GDM1 (cell line): ENCODE measurements around the gene NPBWR2.
"Not testable (repeated sequence)": the region's sequence is repeated elsewhere in the genome, so short reads cannot be mapped to it uniquely, and the experiment has no call there.

Experiments
- DNase-seq: peaks from one replicate; lab custom pipeline; 2025; lab: John Stamatoyannopoulos, UW

The NPBWR2 gene

GRCh38 chr20:64102647-64103354, 4.6 kb downstream of the NPBWR2 start:
- DNase-seq: no peak

DNA sequence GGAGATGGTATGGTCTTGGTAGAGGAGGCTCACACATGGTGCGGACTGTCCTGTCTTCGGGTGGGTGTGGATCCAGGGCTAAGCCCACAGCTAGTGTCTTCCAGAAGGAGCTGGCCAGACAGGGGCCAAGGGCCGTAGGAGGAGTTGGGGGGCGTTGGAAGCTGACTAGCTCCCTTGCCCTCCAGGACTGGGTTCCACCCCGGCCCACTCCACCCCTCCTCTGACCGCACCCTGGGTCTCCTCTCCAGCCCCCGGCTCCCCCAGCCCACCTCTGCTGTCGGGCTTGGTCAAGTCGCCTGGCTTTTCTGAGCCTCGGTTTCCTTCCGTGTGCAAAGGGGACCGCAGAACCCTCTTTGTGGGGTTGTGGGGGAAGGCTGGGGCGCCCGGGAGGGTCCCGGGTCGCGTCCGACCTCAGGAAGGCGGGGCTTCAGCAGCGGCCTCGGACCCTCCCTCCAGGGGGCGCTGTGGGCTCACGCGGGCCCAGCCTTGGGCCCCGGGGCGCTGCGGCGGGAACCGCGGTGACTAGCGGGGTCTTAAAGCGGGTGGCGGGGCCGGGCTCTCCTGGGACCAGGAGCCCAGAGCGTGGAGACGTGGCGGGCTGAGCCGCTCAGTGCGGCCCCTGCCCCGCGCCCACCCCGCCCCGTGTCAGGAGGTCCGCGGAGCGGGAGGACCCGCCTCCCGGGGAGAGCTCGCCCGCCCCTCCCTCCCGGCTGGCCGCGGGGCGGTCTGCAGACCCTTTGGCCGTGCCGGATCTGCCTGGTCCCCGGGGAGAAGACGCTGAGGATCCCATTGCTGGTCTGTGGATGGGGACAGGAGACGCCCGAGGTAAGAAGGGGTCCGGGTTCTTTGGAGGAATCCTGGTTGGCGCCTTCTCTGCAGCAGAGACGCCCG, 5.4 kb downstream of the NPBWR2 start:
- peak; percentile 40 for DNase-seq

- no peak for DNase-seq
These were observed 6.2 kb downstream of the NPBWR2 start for GRCh38 chr20:64100946-64101688.

DNA sequence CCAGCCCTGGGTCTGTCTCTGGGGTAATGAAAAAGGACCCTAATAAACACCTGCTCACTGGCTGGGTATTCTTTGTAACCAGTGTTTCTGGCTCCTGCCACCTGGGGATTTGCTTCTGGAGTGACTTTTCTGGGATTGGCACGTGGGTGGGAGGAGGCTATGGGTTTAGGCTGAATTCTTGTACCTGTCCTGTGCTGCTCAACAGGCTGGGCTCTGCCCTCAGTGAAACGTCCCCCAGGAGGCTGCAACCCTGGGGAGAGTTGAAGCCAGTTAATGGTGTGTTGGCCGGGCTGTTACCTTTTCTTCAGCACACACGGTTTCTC, 6.8 kb downstream of the NPBWR2 start:
- DNase-seq: no peak

GRCh38 chr20:64099880-64100565, 7.3 kb downstream of the NPBWR2 start:
- DNase-seq: no peak

DNA sequence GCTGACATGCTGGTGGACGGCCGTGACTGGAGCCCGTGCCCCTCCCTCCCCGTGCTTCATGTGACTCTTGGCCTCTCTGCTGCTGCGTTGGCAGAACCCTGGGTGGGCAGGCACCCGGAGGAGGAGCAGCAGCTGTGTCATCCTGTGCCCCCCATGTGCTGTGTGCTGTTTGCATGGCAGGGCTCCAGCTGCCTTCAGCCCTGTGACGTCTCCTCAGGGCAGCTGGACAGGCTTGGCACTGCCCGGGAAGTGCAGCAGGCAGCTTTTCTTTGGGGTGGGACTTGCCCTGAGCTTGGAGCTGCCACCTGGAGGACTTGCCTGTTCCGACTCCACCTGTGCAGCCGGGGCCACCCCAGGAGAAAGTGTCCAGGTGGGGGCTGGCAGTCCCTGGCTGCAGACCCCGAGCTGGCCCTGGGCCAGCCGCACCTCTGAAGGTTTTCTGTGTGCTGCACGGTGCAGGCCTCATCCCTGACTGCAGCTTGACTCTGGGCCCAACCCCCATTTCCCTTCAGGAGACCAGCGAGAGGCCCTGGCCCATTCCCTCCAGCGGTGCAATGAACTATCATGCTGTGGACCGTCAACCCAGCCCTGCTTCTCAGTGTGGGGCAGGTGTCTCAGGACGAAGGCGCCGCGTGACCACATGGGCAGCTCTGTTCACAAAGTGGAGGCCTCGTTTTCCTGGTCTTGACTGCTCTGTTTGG, 8.1 kb downstream of the NPBWR2 start:
- DNase-seq: no peak

GRCh38 chr20:64098471-64099013, 8.8 kb downstream of the NPBWR2 start:
- no peak for DNase-seq

DNA sequence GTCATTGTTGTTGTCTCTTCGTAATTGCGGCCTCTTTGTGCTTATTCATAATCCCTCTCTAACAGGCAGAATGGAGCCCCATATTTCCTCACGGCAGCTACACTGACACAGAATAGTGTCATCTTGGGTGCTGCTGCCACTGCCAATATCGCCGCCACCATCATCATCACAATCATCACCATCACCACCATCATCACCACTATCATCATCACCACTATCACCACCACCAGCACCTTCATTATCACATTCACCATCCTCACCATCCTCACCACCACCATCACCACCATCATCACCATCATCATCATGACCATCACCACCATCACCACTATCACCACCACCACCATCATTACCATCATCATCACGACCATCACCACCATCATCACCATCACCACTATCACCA, 10.8 kb downstream of the NPBWR2 start:
- no peak for DNase-seq

DNA sequence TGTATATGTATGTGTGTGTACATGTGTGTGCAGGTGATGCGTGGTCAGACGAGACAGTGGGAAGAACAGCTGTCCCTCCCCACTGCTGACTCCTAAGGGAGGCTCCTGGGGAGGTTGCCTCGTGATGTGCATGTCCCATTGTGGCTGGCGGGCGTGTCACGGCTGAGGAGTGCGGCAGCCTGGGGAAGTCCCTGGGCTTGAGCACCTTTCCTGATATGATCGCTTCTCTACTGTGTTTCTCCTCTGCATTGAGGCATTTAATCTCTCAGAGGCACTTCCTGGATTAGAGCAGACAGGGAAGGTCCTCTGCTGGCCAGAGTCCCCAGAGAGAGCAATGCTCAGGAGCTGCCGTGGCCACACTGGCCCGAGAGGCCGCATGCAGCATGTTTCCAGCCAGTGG, 11.4 kb downstream of the NPBWR2 start:
- DNase-seq: no peak

GRCh38 chr20:64095455-64095854, 11.9 kb downstream of the NPBWR2 start:
- no peak for DNase-seq

DNA sequence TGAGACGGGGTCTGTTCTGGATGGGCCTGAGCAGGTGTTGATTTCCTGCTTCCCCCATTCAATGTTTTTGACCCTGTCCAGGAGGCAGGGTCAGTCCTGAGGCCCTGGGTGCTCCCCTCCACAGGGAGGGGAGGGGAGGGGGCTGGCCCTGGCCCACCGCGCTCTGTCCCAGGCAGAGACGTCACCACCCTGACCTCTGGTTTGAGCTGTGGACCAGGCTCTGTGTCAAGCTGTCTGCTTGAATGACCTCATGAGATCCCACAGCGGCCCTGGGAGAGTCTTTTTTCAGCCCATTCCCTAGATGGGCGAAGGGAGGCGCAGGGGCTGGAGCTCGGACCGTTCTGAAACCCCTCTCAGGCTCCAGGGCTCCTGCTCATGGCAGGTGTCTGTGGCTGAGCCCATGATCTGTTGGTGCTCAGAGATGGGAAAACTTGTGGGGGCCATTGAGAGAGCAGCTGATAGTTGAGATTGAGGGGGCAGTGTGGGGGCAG, 14.3 kb downstream of the NPBWR2 start:
- DNase-seq: no peak

- no peak for DNase-seq
These were observed 14.9 kb downstream of the NPBWR2 start for GRCh38 chr20:64092258-64093012.

- no peak for DNase-seq
These were observed 15.6 kb downstream of the NPBWR2 start for GRCh38 chr20:64091770-64092169.

DNA sequence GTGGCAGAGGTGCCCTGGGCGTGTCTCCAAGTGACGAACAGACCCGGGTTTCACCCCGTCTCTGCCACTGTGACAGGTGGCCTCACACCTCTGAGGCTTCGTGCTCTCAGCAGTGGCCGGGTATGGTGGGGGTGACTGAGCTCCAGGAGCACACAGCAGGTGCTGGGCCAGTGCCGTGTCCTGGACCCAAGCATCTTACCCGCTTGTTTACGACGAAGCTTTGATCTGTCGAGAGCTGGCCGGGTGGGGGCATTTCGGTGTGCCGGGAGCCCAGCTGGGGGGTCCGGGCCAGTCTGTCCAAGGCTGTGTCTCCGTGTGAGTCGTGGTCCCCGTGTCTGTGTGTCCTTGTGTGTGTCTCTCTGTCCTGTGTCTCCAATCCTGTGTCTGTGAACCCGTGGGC, 16.0 kb downstream of the NPBWR2 start:
- DNase-seq: no peak

DNA sequence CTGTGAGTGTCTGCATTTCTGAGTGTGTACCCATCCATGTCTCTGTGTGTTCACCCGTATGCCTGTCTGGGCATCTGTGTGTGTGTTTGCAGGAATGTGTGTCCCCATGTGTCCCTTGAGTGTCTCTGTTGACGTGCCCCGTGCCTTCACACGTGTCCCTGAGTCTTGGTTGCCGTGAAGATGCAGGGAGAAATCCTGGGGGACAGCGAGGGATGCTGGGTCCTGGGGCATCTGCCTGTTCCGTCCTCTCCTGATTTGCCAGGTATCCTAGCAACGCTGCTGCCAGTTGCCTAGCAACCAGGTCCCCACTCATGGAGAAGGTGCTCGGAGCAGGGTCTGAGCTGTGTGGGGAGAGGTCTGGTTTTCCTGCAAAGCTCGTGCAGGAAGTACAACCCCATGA, 17.2 kb downstream of the NPBWR2 start:
- DNase-seq: no peak

GRCh38 chr20:64088586-64088985, 18.8 kb downstream of the NPBWR2 start:
- not testable (repeated sequence) for DNase-seq

DNA sequence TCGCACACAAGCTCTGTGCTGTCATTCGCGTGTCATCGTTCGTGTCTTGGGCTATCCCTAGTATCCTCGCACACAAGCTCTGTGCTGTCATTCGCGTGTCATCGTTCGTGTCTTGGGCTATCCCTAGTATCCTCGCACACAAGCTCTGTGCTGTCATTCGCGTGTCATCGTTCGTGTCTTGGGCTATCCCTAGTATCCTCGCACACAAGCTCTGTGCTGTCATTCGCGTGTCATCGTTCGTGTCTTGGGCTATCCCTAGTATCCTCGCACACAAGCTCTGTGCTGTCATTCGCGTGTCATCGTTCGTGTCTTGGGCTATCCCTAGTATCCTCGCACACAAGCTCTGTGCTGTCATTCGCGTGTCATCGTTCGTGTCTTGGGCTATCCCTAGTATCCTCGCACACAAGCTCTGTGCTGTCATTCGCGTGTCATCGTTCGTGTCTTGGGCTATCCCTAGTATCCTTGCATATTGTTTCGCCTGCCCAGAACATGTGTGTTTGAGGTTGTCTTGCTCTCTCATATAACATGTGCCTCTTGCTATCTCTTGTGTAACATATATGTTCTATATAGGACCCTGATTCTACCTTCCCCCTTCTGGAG, 20.0 kb downstream of the NPBWR2 start:
- not testable (repeated sequence) for DNase-seq

DNA sequence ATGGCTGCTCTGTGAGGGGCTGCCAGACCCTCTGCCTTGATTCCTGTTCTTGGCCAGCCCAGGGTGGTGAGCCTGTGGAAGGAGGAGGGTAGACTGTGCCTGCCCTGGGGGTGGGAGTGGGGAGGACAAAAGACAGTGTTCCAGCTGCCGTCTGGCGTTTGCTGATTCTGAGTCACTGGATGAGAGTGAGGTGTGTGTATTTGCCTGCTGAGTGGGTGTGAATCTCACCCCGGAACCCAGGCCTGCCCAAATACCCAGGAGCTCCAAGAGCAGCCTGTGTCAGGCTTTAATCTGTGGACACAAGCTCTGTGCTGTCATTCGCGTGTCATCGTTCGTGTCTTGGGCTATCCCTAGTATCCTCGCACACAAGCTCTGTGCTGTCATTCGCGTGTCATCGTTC, 20.6 kb downstream of the NPBWR2 start:
- DNase-seq: no peak

DNA sequence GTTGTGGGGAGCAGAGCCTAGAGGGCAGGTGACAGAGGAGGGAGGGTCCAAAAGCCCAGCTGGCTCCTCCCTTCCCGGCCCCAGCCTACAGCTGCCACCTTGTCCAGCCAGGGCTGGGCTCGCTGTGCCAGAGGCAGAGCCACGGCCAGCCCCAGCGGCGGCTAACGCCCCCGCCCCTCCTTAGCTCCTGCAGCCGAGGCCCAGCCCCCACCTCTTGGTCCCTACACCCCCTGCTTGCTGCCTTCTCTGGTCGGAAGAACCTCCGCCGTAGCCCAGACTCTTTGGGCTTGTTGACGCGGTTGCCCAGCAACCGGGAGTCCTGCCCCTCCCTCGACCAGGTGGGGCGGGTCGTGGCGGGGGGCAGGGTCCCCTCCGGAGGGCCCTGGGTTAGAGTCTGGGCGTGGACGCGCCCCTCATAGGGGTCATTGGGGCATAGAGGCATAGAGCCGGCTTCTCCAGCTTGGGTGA, 22.6 kb downstream of the NPBWR2 start:
- no peak for DNase-seq
